ENCODE data around the gene KCNQ5. TPM values are rescaled to one million over a fixed set of nuclear protein-coding genes. Genes with fewer than 3 reads are reported as not detected.
A peak's percentile ranks its signal among the peaks of the same experiment; 100 is the strongest.

The KCNQ5 gene
- total and polyA plus RNA-seq, 10 of the 15 experiments (the other 5 are each of a cell fraction or from before 2014, with no cell fraction given), result 0.60 to 16.2 (median 3.2) TPM

DNA sequence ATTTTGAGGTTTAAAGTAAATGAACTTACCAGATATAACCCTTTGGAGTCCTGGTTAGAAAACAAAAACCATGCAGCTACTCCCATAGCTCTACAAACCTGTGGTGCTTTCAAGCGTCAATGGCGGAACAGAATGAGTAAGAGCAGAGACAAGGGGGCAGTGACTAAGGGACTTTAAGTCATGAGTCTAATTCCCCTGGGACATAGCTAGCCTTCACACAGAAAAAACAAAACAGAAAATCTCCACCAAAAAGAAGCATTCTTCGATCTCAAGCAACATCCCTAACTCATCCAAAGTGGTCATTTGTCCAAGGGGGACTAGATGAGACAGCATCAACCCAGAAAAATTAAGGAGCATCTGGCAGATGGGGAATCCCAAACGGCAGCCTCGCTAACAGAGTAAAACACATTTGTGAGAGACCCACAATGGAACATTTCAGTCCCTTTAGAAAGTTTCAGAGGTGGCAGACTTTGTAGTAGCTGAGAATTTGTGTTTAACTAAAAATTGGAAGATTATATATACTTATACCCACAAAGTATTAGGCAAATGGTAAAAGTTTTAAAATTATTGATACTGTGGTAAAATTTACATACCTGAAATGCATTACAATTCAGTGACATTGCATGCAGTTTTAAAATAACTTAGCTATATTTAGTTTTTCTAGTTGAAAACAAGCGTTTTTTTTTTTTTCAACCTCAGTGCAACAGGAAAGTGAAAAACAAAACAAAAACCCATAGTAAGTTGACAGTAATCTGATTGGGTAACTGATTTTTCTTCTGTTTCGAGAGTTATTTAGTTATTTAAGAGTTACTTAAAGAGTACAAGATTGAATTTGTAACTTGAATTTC lies 67.5 kb downstream of the KCNQ5 start (continued):
- TF ChIP-seq POU2F2 (IDR thresholded peaks at IDR 0.05; ENCODE audit: borderline replicate concordance, low read depth, low read length) (peak; percentile 68; the same call in 1 of the 3 replicates), MEF2A (IDR thresholded peaks at IDR 0.05; ENCODE audit: insufficient read depth, low read depth, low read length) (peak; percentile 92), ATF7 (IDR thresholded peaks at IDR 0.05; ENCODE audit: low read depth) (peak; percentile 89), ZNF24 (IDR thresholded peaks at IDR 0.05) (peak; percentile 35; the same call in 1 of the 2 replicates), PAX5 (IDR thresholded peaks at IDR 0.05; ENCODE audit: borderline replicate concordance, low read depth, low read length) (peak; percentile 73; the same call in 1 of the 2 replicates), CREB1 (IDR thresholded peaks at IDR 0.05; ENCODE audit: low read depth) (peak; percentile 58), POLR2AphosphoS2 (IDR thresholded peaks at IDR 0.05; ENCODE audit: low read depth, low read length) (no peak), CBX5 (IDR thresholded peaks at IDR 0.05; ENCODE audit: low read depth) (peak; percentile 76; the same call in 1 of the 2 replicates), FOXM1 (IDR thresholded peaks at IDR 0.05; ENCODE audit: low read depth, low read length) (peak; percentile 60; the same call in 1 of the 2 replicates), NRF1 (conservative IDR thresholded peaks at IDR 0.05; ENCODE audit: low read depth, low read length) (no peak), EGR1 (IDR thresholded peaks at IDR 0.05; ENCODE audit: borderline replicate concordance in 1 of 2, low read depth in 2 of 2, low read length in 2 of 2) (no peak), PML (IDR thresholded peaks at IDR 0.05; ENCODE audit: low read length) (peak; percentile 71; the same call in 1 of the 2 replicates), IKZF1 (conservative IDR thresholded peaks at IDR 0.05) (peak; percentile 80), TBL1XR1 (IDR thresholded peaks at IDR 0.05; ENCODE audit: low read depth, low read length) (peak; percentile 69; the same call in 1 of the 2 replicates), TARDBP (IDR thresholded peaks at IDR 0.05; ENCODE audit: borderline replicate concordance) (no peak), RAD21 (IDR thresholded peaks at IDR 0.05; ENCODE audit: insufficient read depth, low read depth, low read length) (peak; percentile 38), SIX5 (IDR thresholded peaks at IDR 0.05; ENCODE audit: low read depth, low read length, severe bottlenecking) (no peak), MTA2 (IDR thresholded peaks at IDR 0.05; ENCODE audit: low read depth) (peak; percentile 87)
- TF ChIP-seq, protein P1, sequence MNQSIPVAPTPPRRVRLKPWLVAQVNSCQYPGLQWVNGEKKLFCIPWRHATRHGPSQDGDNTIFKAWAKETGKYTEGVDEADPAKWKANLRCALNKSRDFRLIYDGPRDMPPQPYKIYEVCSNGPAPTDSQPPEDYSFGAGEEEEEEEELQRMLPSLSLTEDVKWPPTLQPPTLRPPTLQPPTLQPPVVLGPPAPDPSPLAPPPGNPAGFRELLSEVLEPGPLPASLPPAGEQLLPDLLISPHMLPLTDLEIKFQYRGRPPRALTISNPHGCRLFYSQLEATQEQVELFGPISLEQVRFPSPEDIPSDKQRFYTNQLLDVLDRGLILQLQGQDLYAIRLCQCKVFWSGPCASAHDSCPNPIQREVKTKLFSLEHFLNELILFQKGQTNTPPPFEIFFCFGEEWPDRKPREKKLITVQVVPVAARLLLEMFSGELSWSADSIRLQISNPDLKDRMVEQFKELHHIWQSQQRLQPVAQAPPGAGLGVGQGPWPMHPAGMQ (IDR thresholded peaks at IDR 0.05; ENCODE audit: borderline replicate concordance), result no peak
- TF ChIP-seq, protein P2, sequence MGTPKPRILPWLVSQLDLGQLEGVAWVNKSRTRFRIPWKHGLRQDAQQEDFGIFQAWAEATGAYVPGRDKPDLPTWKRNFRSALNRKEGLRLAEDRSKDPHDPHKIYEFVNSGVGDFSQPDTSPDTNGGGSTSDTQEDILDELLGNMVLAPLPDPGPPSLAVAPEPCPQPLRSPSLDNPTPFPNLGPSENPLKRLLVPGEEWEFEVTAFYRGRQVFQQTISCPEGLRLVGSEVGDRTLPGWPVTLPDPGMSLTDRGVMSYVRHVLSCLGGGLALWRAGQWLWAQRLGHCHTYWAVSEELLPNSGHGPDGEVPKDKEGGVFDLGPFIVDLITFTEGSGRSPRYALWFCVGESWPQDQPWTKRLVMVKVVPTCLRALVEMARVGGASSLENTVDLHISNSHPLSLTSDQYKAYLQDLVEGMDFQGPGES (IDR thresholded peaks at IDR 0.05), result 0 out of 2 replicates have a peak, but pooled peaks have one; percentile 20
- TF ChIP-seq, protein P3, sequence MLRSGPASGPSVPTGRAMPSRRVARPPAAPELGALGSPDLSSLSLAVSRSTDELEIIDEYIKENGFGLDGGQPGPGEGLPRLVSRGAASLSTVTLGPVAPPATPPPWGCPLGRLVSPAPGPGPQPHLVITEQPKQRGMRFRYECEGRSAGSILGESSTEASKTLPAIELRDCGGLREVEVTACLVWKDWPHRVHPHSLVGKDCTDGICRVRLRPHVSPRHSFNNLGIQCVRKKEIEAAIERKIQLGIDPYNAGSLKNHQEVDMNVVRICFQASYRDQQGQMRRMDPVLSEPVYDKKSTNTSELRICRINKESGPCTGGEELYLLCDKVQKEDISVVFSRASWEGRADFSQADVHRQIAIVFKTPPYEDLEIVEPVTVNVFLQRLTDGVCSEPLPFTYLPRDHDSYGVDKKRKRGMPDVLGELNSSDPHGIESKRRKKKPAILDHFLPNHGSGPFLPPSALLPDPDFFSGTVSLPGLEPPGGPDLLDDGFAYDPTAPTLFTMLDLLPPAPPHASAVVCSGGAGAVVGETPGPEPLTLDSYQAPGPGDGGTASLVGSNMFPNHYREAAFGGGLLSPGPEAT (IDR thresholded peaks at IDR 0.05; ENCODE audit: low read depth), result peak; percentile 95
- TF ChIP-seq, protein P4, sequence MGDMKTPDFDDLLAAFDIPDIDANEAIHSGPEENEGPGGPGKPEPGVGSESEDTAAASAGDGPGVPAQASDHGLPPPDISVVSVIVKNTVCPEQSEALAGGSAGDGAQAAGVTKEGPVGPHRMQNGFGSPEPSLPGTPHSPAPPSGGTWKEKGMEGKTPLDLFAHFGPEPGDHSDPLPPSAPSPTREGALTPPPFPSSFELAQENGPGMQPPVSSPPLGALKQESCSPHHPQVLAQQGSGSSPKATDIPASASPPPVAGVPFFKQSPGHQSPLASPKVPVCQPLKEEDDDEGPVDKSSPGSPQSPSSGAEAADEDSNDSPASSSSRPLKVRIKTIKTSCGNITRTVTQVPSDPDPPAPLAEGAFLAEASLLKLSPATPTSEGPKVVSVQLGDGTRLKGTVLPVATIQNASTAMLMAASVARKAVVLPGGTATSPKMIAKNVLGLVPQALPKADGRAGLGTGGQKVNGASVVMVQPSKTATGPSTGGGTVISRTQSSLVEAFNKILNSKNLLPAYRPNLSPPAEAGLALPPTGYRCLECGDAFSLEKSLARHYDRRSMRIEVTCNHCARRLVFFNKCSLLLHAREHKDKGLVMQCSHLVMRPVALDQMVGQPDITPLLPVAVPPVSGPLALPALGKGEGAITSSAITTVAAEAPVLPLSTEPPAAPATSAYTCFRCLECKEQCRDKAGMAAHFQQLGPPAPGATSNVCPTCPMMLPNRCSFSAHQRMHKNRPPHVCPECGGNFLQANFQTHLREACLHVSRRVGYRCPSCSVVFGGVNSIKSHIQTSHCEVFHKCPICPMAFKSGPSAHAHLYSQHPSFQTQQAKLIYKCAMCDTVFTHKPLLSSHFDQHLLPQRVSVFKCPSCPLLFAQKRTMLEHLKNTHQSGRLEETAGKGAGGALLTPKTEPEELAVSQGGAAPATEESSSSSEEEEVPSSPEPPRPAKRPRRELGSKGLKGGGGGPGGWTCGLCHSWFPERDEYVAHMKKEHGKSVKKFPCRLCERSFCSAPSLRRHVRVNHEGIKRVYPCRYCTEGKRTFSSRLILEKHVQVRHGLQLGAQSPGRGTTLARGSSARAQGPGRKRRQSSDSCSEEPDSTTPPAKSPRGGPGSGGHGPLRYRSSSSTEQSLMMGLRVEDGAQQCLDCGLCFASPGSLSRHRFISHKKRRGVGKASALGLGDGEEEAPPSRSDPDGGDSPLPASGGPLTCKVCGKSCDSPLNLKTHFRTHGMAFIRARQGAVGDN (IDR thresholded peaks at IDR 0.05), result peak; percentile 46; the same call in 1 of the 2 replicates

All from GM12878 (cell line).